ENCODE measurements around the gene ABCA9. TPM values are rescaled to one million over a fixed set of nuclear protein-coding genes. Genes with fewer than 3 reads are reported as not detected.
A peak's percentile ranks its signal among the peaks of the same experiment; 100 is the strongest.

ABCA9 gene
- total RNA-seq, 2 experiments from 2014 or later, result 0.47 TPM; not detected in 1

- no peaks in the 10 kb centered on the region for H3K79me2 ChIP-seq (ENCODE audit: insufficient read depth, low read depth, low read length)
- H3K4me3 ChIP-seq (ENCODE audit: low read depth, low read length, poor library complexity, severe bottlenecking), result no peak overlapping the region
- H3K4me1 ChIP-seq (ENCODE audit: insufficient read depth, low read length, poor library complexity, severe bottlenecking), result peaks cover 37% of the 10 kb centered on the region
- TF ChIP-seq EZH2phosphoT487 (IDR thresholded peaks at IDR 0.05; ENCODE audit: borderline replicate concordance, low read depth, low read length) (no peak), CTCF (conservative IDR thresholded peaks at IDR 0.05; ENCODE audit: low read length) (no peak)
- no peak for DNase-seq (ENCODE audit: low spot score)
- 0 out of 2 replicates have a peak overlapping the region, but pooled peaks have one; percentile 0 for H3K4me2 ChIP-seq (ENCODE audit: low read length)
- H3K9me2 ChIP-seq (ENCODE audit: insufficient read depth, low read length), result no peaks in the 10 kb centered on the region
- POLR2A ChIA-PET, result interaction anchor here (0.5 to 1.9 kb wide), 4 partner anchors 8 to 596 kb away, joined by 3 to 6 read pairs (median 5); no protein-coding TSS in a partner anchor
- no peak overlapping the region for H3K27ac ChIP-seq (ENCODE audit: low read depth, low read length, poor library complexity, severe bottlenecking)
- intact Hi-C loops (cut with micrococcal nuclease; ENCODE audit: unreplicated experiment), result no loop called here
- CTCF ChIA-PET (ENCODE audit: unreplicated experiment), result no interaction called here
- peak overlapping the region; percentile 79 for H2AFZ ChIP-seq (ENCODE audit: low read length)
- no peaks in the 10 kb centered on the region for H3K36me3 ChIP-seq (ENCODE audit: insufficient read depth, low read length)
- no TSS peak for BruUV-seq (replicated peaks)
- H3K9me3 ChIP-seq (ENCODE audit: low read length), result no peaks in the 10 kb centered on the region; the same call in 1 of the 2 replicates
- H4K20me1 ChIP-seq (ENCODE audit: insufficient read depth, low read length), result no peaks in the 10 kb centered on the region
These were observed 33.3 kb upstream of the ABCA9 start for GRCh38 chr17:69093995-69094394.

GRCh38 chr17:69093279-69093789 lies 32.6 kb upstream of the ABCA9 start:
- intact Hi-C loops (cut with micrococcal nuclease; ENCODE audit: unreplicated experiment), result no loop called here
- H4K20me1 ChIP-seq (ENCODE audit: insufficient read depth, low read length), result no peaks in the 10 kb centered on the region
- H3K4me1 ChIP-seq (ENCODE audit: insufficient read depth, low read length, poor library complexity, severe bottlenecking), result peaks cover 32% of the 10 kb centered on the region
- ChIA-PET CTCF (ENCODE audit: unreplicated experiment) (no interaction called here), POLR2A (interaction anchor here (0.5 to 1.9 kb wide), 5 partner anchors 9 to 596 kb away, joined by 3 to 6 read pairs (median 5); no protein-coding TSS in a partner anchor)
- no peaks in the 10 kb centered on the region for H3K36me3 ChIP-seq (ENCODE audit: insufficient read depth, low read length)
- no peaks in the 10 kb centered on the region; the same call in 1 of the 2 replicates for H3K9me3 ChIP-seq (ENCODE audit: low read length)
- TF ChIP-seq CTCF (conservative IDR thresholded peaks at IDR 0.05; ENCODE audit: low read length), result no peak
- no peak for TF ChIP-seq EZH2phosphoT487 (IDR thresholded peaks at IDR 0.05; ENCODE audit: borderline replicate concordance, low read depth, low read length)
- H3K79me2 ChIP-seq (ENCODE audit: insufficient read depth, low read depth, low read length), result no peaks in the 10 kb centered on the region
- peak overlapping the region; percentile 79 for H2AFZ ChIP-seq (ENCODE audit: low read length)
- no TSS peak for BruUV-seq (replicated peaks)
- peak overlapping the region; percentile 46 for H3K4me2 ChIP-seq (ENCODE audit: low read length)
- no peaks in the 10 kb centered on the region for H3K9me2 ChIP-seq (ENCODE audit: insufficient read depth, low read length)
- peak; percentile 85 for DNase-seq (ENCODE audit: low spot score)
- H3K4me3 ChIP-seq (ENCODE audit: low read depth, low read length, poor library complexity, severe bottlenecking), result peak overlapping the region; percentile 25
- H3K27ac ChIP-seq (ENCODE audit: low read depth, low read length, poor library complexity, severe bottlenecking), result peak overlapping the region; percentile 54

- H3K9me3 ChIP-seq (ENCODE audit: low read length), result no peaks in the 10 kb centered on the region; the same call in 1 of the 2 replicates
- ChIA-PET CTCF (ENCODE audit: unreplicated experiment) (no interaction called here), POLR2A (interaction anchor here (0.9 to 2.1 kb wide), 3 partner anchors 10 to 17 kb away, joined by 3 to 7 read pairs (median 4); no protein-coding TSS in a partner anchor)
- H4K20me1 ChIP-seq (ENCODE audit: insufficient read depth, low read length), result no peaks in the 10 kb centered on the region
- no peak overlapping the region for H3K4me2 ChIP-seq (ENCODE audit: low read length)
- H3K4me3 ChIP-seq (ENCODE audit: low read depth, low read length, poor library complexity, severe bottlenecking), result no peak overlapping the region
- H3K27ac ChIP-seq (ENCODE audit: low read depth, low read length, poor library complexity, severe bottlenecking), result no peak overlapping the region
- TF ChIP-seq CTCF (conservative IDR thresholded peaks at IDR 0.05; ENCODE audit: low read length) (no peak), EZH2phosphoT487 (IDR thresholded peaks at IDR 0.05; ENCODE audit: borderline replicate concordance, low read depth, low read length) (no peak)
- no peak for DNase-seq (ENCODE audit: low spot score)
- H2AFZ ChIP-seq (ENCODE audit: low read length), result no peak overlapping the region
- BruUV-seq (replicated peaks), result no TSS peak
- peaks cover 23% of the 10 kb centered on the region for H3K4me1 ChIP-seq (ENCODE audit: insufficient read depth, low read length, poor library complexity, severe bottlenecking)
- H3K79me2 ChIP-seq (ENCODE audit: insufficient read depth, low read depth, low read length), result no peaks in the 10 kb centered on the region
- H3K9me2 ChIP-seq (ENCODE audit: insufficient read depth, low read length), result no peaks in the 10 kb centered on the region
- intact Hi-C loops (cut with micrococcal nuclease; ENCODE audit: unreplicated experiment), result no loop called here
- no peaks in the 10 kb centered on the region for H3K36me3 ChIP-seq (ENCODE audit: insufficient read depth, low read length)
These were observed 29.6 kb upstream of the ABCA9 start for GRCh38 chr17:69090365-69090764.
